Karpas-422 (cell line): Measurements from ENCODE around the gene CLCA2. TPM values are rescaled to one million over a fixed set of nuclear protein-coding genes. Genes with fewer than 3 reads are reported as not detected.

Source experiments
- DNase-seq: peaks from one replicate; pipeline ENCODE4 v3.0.0-alpha.2; 2015
- H2AFZ ChIP-seq: fragments of 200-600 bp; sonication (generic); 2 replicates; pipeline ENCODE4 v1.6.1; 2014; ENCODE audit warnings: antibody characterized with exemption, low read length, mixed read lengths
- H3K27ac ChIP-seq: fragments of 200-600 bp; sonication (generic); 2 replicates; pipeline ENCODE4 v1.5.1; 2014; ENCODE audit warnings: mild to moderate bottlenecking, low read length, moderate library complexity
- H3K27me3 ChIP-seq: fragments of 200-600 bp; sonication (generic); 2 replicates; pipeline ENCODE4 v1.6.1; 2014; ENCODE audit warnings: low read length, mixed read lengths
- H3K36me3 ChIP-seq: fragments of 200-600 bp; sonication (generic); 2 replicates; pipeline ENCODE4 v1.6.1; 2014; ENCODE audit warnings: low read length, mixed read lengths; ENCODE audit not compliant: insufficient read depth
- H3K4me1 ChIP-seq: fragments of 200-600 bp; sonication (generic); 2 replicates; pipeline ENCODE4 v1.6.1; 2014; ENCODE audit warnings: mild to moderate bottlenecking, low read length, mixed read lengths
- H3K4me2 ChIP-seq: fragments of 200-600 bp; sonication (generic); 2 replicates; pipeline ENCODE4 v1.6.1; 2014; ENCODE audit warnings: low read length, low read depth, mild to moderate bottlenecking; ENCODE audit not compliant: poor library complexity, severe bottlenecking
- H3K4me3 ChIP-seq: fragments of 200-600 bp; sonication (generic); 2 replicates; pipeline ENCODE4 v1.5.1; 2014; ENCODE audit warnings: mild to moderate bottlenecking, antibody characterized with exemption, low read length, mixed read lengths
- H3K79me2 ChIP-seq: fragments of 200-600 bp; sonication (generic); 2 replicates; pipeline ENCODE4 v1.6.1; 2014; ENCODE audit warnings: mild to moderate bottlenecking, low read length, mixed read lengths
- H3K9ac ChIP-seq: fragments of 200-600 bp; sonication (generic); 2 replicates; pipeline ENCODE4 v1.6.0; 2014; ENCODE audit warnings: low read length
- H3K9me2 ChIP-seq: fragments of 200-600 bp; sonication (generic), shearing (Covaris generic); replicated peaks from 2 replicates; pipeline ENCODE4 v1.6.0; 2014; ENCODE audit warnings: mild to moderate bottlenecking, low read length, moderate library complexity; ENCODE audit not compliant: insufficient read depth
- H3K9me3 ChIP-seq: fragments of 300-700, 200-600 bp; sonication (generic); 2 replicates; pipeline ENCODE4 v1.6.1; 2014; ENCODE audit warnings: low read length, mixed read lengths
- H4K20me1 ChIP-seq: fragments of 200-600 bp; sonication (generic); 2 replicates; pipeline ENCODE4 v1.6.1; 2014; ENCODE audit warnings: mild to moderate bottlenecking, antibody characterized with exemption, low read length, low read depth; ENCODE audit not compliant: insufficient read depth
- total RNA-seq: library from RNA; depleted of rRNA; stranded (reverse); fragments of >200 nt; shearing (Covaris generic); gene quantifications from 2 replicates; pipeline ENCODE4 v1.2.3, GENCODE V29; 2014; ENCODE audit warnings: low replicate concordance

The CLCA2 gene
- total RNA-seq, 1 experiment from 2014 or later, result not detected

- Histone ChIP-seq H3K9ac (no peak overlapping the region), H4K20me1 (0 out of 2 replicates have a peak, but pooled peaks cover 10% of the 10 kb centered on the region), H3K36me3 (no peaks in the 10 kb centered on the region), H3K9me3 (no peaks in the 10 kb centered on the region), H3K4me3 (no peak overlapping the region), H3K4me2 (no peak overlapping the region), H3K9me2 (no peaks in the 10 kb centered on the region), H2AFZ (no peak overlapping the region), H3K4me1 (no peaks in the 10 kb centered on the region), H3K79me2 (no peaks in the 10 kb centered on the region), H3K27ac (no peak overlapping the region), H3K27me3 (no peaks in the 10 kb centered on the region)
- DNase-seq, result no peak
Observed at GRCh38 chr1:86387916-86388627, 35.9 kb upstream of the CLCA2 start.

GRCh38 chr1:86388777-86389176, 35.2 kb upstream of the CLCA2 start:
- Histone ChIP-seq H3K4me1 (no peaks in the 10 kb centered on the region), H4K20me1 (0 out of 2 replicates have a peak, but pooled peaks cover 10% of the 10 kb centered on the region), H3K27ac (no peak overlapping the region), H3K9me3 (no peaks in the 10 kb centered on the region), H3K79me2 (no peaks in the 10 kb centered on the region), H3K9me2 (no peaks in the 10 kb centered on the region), H3K36me3 (no peaks in the 10 kb centered on the region), H3K4me2 (no peak overlapping the region), H3K27me3 (no peaks in the 10 kb centered on the region), H3K4me3 (no peak overlapping the region), H2AFZ (no peak overlapping the region), H3K9ac (no peak overlapping the region)
- DNase-seq, result no peak

- H3K4me1 ChIP-seq, result no peaks in the 10 kb centered on the region
- no peak overlapping the region for H3K4me3 ChIP-seq
- H3K9me3 ChIP-seq, result no peaks in the 10 kb centered on the region
- no peaks in the 10 kb centered on the region for H3K36me3 ChIP-seq
- H3K4me2 ChIP-seq, result no peak overlapping the region
- no peaks in the 10 kb centered on the region for H3K9me2 ChIP-seq
- H3K79me2 ChIP-seq, result no peaks in the 10 kb centered on the region
- H3K9ac ChIP-seq, result no peak overlapping the region
- H3K27ac ChIP-seq, result no peak overlapping the region
- 0 out of 2 replicates have a peak, but pooled peaks cover 10% of the 10 kb centered on the region for H4K20me1 ChIP-seq
- H2AFZ ChIP-seq, result no peak overlapping the region
- H3K27me3 ChIP-seq, result no peaks in the 10 kb centered on the region
- no peak for DNase-seq
Observed at GRCh38 chr1:86389307-86389706, 34.7 kb upstream of the CLCA2 start.

GRCh38 chr1:86394416-86394815, 29.6 kb upstream of the CLCA2 start:
- Histone ChIP-seq H3K4me2 (no peak overlapping the region), H3K4me1 (peaks cover 16% of the 10 kb centered on the region), H4K20me1 (0 out of 2 replicates have a peak, but pooled peaks cover 4% of the 10 kb centered on the region), H2AFZ (no peak overlapping the region), H3K27ac (no peak overlapping the region), H3K9me2 (no peaks in the 10 kb centered on the region), H3K4me3 (no peak overlapping the region), H3K27me3 (no peaks in the 10 kb centered on the region), H3K36me3 (no peaks in the 10 kb centered on the region), H3K79me2 (no peaks in the 10 kb centered on the region), H3K9me3 (no peaks in the 10 kb centered on the region), H3K9ac (no peak overlapping the region)
- no peak for DNase-seq

GRCh38 chr1:86395751-86396497, 28.0 kb upstream of the CLCA2 start, which contains the start of gene ODF2L:
Gene ODF2L (minus strand): TSS chr1:86396323. CDS start chr1:86387027, 9,296 bp downstream.
- Histone ChIP-seq H3K9ac (peak within 1 kb of the TSS; percentile 71), H3K36me3 (no peaks in the 10 kb centered on the region), H2AFZ (peak within 1 kb of the TSS; percentile 98)

GRCh38 chr1:86396498-86396890, 27.5 kb upstream of the CLCA2 start:
- H3K79me2 ChIP-seq, result no peaks in the 10 kb centered on the region
- no peaks in the 10 kb centered on the region for H4K20me1 ChIP-seq
- peak overlapping the region; percentile 71 for H3K9ac ChIP-seq
- DNase-seq, result no peak
- H3K4me2 ChIP-seq, result peak overlapping the region; percentile 91
- no peaks in the 10 kb centered on the region for H3K9me3 ChIP-seq
- H3K27me3 ChIP-seq, result no peaks in the 10 kb centered on the region
- H3K4me1 ChIP-seq, result peaks cover 16% of the 10 kb centered on the region
- H3K27ac ChIP-seq, result no peak overlapping the region
- H3K4me3 ChIP-seq, result peak overlapping the region; percentile 77
- peak overlapping the region; percentile 98 for H2AFZ ChIP-seq
- no peaks in the 10 kb centered on the region for H3K9me2 ChIP-seq
- no peaks in the 10 kb centered on the region for H3K36me3 ChIP-seq

More at GRCh38 chr1:86395751-86396497, 28.0 kb upstream of the CLCA2 start, which contains the start of gene ODF2L:
- H3K4me2 ChIP-seq, result peak within 1 kb of the TSS; percentile 91
- H3K9me2 ChIP-seq, result no peaks in the 10 kb centered on the region
- DNase-seq, result peak; percentile 88
- no peak within 1 kb of the TSS for H3K27ac ChIP-seq
- H3K4me1 ChIP-seq, result peaks cover 16% of the 10 kb centered on the region
- no peaks in the 10 kb centered on the region for H3K9me3 ChIP-seq
- no peaks in the 10 kb centered on the region for H3K79me2 ChIP-seq
- no peaks in the 10 kb centered on the region for H3K27me3 ChIP-seq
- H4K20me1 ChIP-seq, result no peaks in the 10 kb centered on the region
- peak within 1 kb of the TSS; percentile 77 for H3K4me3 ChIP-seq

- Histone ChIP-seq H3K27me3 (no peaks in the 10 kb centered on the region), H2AFZ (no peak overlapping the region), H3K36me3 (no peaks in the 10 kb centered on the region), H3K4me2 (no peak overlapping the region), H3K9ac (no peak overlapping the region), H3K27ac (no peak overlapping the region), H4K20me1 (no peaks in the 10 kb centered on the region), H3K4me1 (no peaks in the 10 kb centered on the region), H3K9me3 (no peaks in the 10 kb centered on the region), H3K79me2 (no peaks in the 10 kb centered on the region), H3K4me3 (no peak overlapping the region), H3K9me2 (no peaks in the 10 kb centered on the region)
- DNase-seq, result no peak
Observed at GRCh38 chr1:86409416-86410021, 14.5 kb upstream of the CLCA2 start.

- Histone ChIP-seq H3K27me3 (no peaks in the 10 kb centered on the region), H3K36me3 (no peaks in the 10 kb centered on the region), H2AFZ (no peak overlapping the region), H3K9me3 (no peaks in the 10 kb centered on the region), H3K4me1 (no peaks in the 10 kb centered on the region), H3K79me2 (no peaks in the 10 kb centered on the region), H3K9ac (no peak overlapping the region), H3K27ac (no peak overlapping the region), H3K4me3 (no peak overlapping the region), H3K4me2 (no peak overlapping the region), H4K20me1 (no peaks in the 10 kb centered on the region), H3K9me2 (no peaks in the 10 kb centered on the region)
- DNase-seq, result no peak
Observed at GRCh38 chr1:86410879-86411278, 13.1 kb upstream of the CLCA2 start.
